OCI-LY7 (cell line): ENCODE results near the gene ACOXL. TPM values are rescaled to one million over a fixed set of nuclear protein-coding genes. Genes with fewer than 3 reads are reported as not detected.
A peak's percentile ranks its signal among the peaks of the same experiment; 100 is the strongest.

Experiments used
- BruUV-seq: library from RNA; stranded (reverse); fragments of 400-500 nt; replicated peaks from 2 replicates; lab custom pipeline; 2021; lab: Mats Ljungman, UMichigan
- CTCF ChIA-PET: fragments of 300-600 bp; sonication (Branson Sonifier 250); formaldehyde crosslinking; loops from one replicate; lab custom pipeline; 2022; ENCODE audit warnings: antibody characterized with exemption; ENCODE audit not compliant: unreplicated experiment; lab: Charles Lee
- POLR2A ChIA-PET: fragments of 300-600 bp; sonication (Branson Sonifier 250); formaldehyde crosslinking; loops from one replicate; lab custom pipeline; 2022; ENCODE audit warnings: antibody characterized with exemption; lab: Charles Lee
- DNase-seq: peaks from one replicate; pipeline ENCODE4 v3.0.0-alpha.2; 2015; ENCODE audit warnings: low spot score
- H2AFZ ChIP-seq: fragments of 200-600 bp; sonication (generic), shearing (Covaris generic); 2 replicates; pipeline ENCODE4 v1.6.1; 2014; ENCODE audit warnings: mild to moderate bottlenecking, antibody characterized with exemption, low read length, moderate library complexity
- H3K27ac ChIP-seq: fragments of 200-600 bp; sonication (generic); 2 replicates; pipeline ENCODE4 v1.5.1; 2014; ENCODE audit warnings: mixed run types, low read depth, mild to moderate bottlenecking, moderate library complexity, low read length, inconsistent platforms; ENCODE audit not compliant: poor library complexity, severe bottlenecking
- H3K36me3 ChIP-seq: fragments of 200-600 bp; sonication (generic); 2 replicates; pipeline ENCODE4 v1.6.1; 2014; ENCODE audit warnings: mild to moderate bottlenecking, antibody characterized with exemption, low read length, moderate library complexity, mixed read lengths; ENCODE audit not compliant: insufficient read depth
- H3K4me1 ChIP-seq: fragments of 200-600 bp; sonication (generic); 2 replicates; pipeline ENCODE4 v1.5.1; 2014; ENCODE audit warnings: mild to moderate bottlenecking, low read length; ENCODE audit not compliant: insufficient read depth, poor library complexity, severe bottlenecking
- H3K4me2 ChIP-seq: fragments of 200-600 bp; sonication (generic); 2 replicates; pipeline ENCODE4 v1.6.1; 2014; ENCODE audit warnings: mild to moderate bottlenecking, low read length
- H3K4me3 ChIP-seq: fragments of 200-600 bp; sonication (generic); 2 replicates; pipeline ENCODE4 v1.5.1; 2014; ENCODE audit warnings: mild to moderate bottlenecking, low read depth, low read length; ENCODE audit not compliant: poor library complexity, severe bottlenecking
- H3K79me2 ChIP-seq: fragments of 200-600 bp; sonication (generic); 2 replicates; pipeline ENCODE4 v1.6.1; 2016; ENCODE audit warnings: low read depth, mild to moderate bottlenecking, low read length, moderate library complexity, mixed read lengths; ENCODE audit not compliant: insufficient read depth
- H3K9me2 ChIP-seq: fragments of 200-600 bp; sonication (generic); 2 replicates; pipeline ENCODE4 v1.6.1; 2016; ENCODE audit warnings: mild to moderate bottlenecking, low read length, mixed read lengths; ENCODE audit not compliant: insufficient read depth
- H3K9me3 ChIP-seq: fragments of 200-600 bp; sonication (generic); 2 replicates; pipeline ENCODE4 v1.6.1; 2014; ENCODE audit warnings: mild to moderate bottlenecking, mixed run types, low read length, mixed read lengths
- H4K20me1 ChIP-seq: fragments of 200-600 bp; sonication (generic); 2 replicates; pipeline ENCODE4 v1.6.1; 2014; ENCODE audit warnings: mild to moderate bottlenecking, antibody characterized with exemption, low read length, moderate library complexity, mixed read lengths; ENCODE audit not compliant: insufficient read depth
- EZH2phosphoT487 ChIP-seq: fragments of 200-600 bp; sonication (generic); IDR thresholded peaks from 2 replicates; pipeline ENCODE4 v1.6.1; 2018; ENCODE audit warnings: low read depth, borderline replicate concordance, mild to moderate bottlenecking, mixed run types, antibody characterized with exemption, low read length, moderate library complexity, mixed read lengths
- intact Hi-C: fragments of 100-400 bp; cut with micrococcal nuclease; formaldehyde crosslinking; loops from one replicate; pipeline ENCODE4 v1.10.0; 2022; ENCODE audit not compliant: unreplicated experiment
- total RNA-seq, 2 experiments: library from RNA; depleted of rRNA in 1 of 2; stranded (reverse); fragments of >200 nt in 1 of 2; shearing (Covaris generic) in 1 of 2; gene quantifications; 2 replicates each; pipeline ENCODE4 v1.2.3, GENCODE V29; 2014 to 2022
- TF ChIP-seq, protein P1 (sequence below): fragments of 200-600 bp; sonication (generic); conservative IDR thresholded peaks from 2 replicates; pipeline ENCODE4 v1.5.1; 2014; ENCODE audit warnings: mild to moderate bottlenecking, antibody characterized with exemption, low read length, moderate library complexity, mixed read lengths

The ACOXL gene
- total RNA-seq, 2 experiments from 2014 or later, result 1.4 TPM; not detected in 1

DNA sequence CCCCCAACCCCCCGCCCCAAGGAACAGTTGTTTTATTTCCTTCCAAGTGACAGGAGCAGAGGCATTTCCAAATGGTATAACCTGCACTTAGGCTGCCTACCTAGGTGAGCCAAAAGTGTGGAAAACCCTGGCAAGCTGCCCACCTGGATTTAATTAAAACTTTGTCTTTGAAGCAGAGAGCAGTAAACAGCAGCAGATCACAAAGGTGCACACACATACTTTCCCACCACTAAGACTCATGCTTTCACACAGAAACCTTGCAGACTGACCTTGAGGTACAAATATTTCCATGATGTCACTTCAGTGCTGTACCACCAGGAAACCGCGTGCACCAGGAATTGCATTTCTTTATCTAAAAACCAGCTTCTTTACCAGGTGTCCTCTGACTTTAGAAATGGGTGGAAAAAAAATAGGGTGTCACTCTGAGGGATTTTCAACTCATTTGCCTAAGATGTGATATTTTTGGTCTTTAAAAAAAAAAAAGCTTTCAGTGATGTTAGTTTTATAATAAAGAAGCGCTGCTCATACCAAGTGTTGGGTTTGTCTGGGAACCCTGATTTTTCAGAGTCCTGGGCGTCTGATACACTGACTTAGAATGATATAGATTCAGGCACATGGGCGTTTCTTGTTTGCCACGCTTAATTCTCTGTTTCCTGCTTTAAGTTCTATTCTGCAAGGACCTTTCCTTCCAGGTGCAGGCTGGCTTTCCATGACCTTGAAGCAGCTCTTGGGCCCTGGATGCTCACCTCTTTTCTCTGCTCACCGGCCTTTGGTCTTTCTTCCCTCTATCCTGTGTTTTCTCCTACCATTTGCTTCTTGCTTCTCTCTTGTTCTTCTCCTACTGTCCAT lies 317.6 kb downstream of the ACOXL start:
- DNase-seq, result peak; percentile 84
- Histone ChIP-seq H3K36me3 (no peaks in the 10 kb centered on the region; the same call in 1 of the 2 replicates), H3K79me2 (peaks cover 5% of the 10 kb centered on the region; the same call in 1 of the 2 replicates), H3K27ac (peak overlapping the region; percentile 89), H3K4me3 (peak overlapping the region; percentile 60), H3K9me2 (no peaks in the 10 kb centered on the region), H3K9me3 (no peaks in the 10 kb centered on the region), H2AFZ (peak overlapping the region; percentile 71; the same call in 1 of the 2 replicates), H3K4me2 (peak overlapping the region; percentile 80), H3K4me1 (peaks cover 77% of the 10 kb centered on the region), H4K20me1 (no peaks in the 10 kb centered on the region)
- BruUV-seq, result no TSS peak
- TF ChIP-seq, protein P1, sequence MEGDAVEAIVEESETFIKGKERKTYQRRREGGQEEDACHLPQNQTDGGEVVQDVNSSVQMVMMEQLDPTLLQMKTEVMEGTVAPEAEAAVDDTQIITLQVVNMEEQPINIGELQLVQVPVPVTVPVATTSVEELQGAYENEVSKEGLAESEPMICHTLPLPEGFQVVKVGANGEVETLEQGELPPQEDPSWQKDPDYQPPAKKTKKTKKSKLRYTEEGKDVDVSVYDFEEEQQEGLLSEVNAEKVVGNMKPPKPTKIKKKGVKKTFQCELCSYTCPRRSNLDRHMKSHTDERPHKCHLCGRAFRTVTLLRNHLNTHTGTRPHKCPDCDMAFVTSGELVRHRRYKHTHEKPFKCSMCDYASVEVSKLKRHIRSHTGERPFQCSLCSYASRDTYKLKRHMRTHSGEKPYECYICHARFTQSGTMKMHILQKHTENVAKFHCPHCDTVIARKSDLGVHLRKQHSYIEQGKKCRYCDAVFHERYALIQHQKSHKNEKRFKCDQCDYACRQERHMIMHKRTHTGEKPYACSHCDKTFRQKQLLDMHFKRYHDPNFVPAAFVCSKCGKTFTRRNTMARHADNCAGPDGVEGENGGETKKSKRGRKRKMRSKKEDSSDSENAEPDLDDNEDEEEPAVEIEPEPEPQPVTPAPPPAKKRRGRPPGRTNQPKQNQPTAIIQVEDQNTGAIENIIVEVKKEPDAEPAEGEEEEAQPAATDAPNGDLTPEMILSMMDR, result no peak
- TF ChIP-seq EZH2phosphoT487, result no peak
- intact Hi-C loops, result loop anchor here (2.0 kb wide), 1 partner anchor 13 kb away; no protein-coding TSS in a partner anchor
- CTCF ChIA-PET, result no interaction called here
- POLR2A ChIA-PET, result interaction anchor here (0.6 to 3.1 kb wide), 6 partner anchors 9 to 1193 kb away, joined by 3 to 13 read pairs (median 8); no protein-coding TSS in a partner anchor

DNA sequence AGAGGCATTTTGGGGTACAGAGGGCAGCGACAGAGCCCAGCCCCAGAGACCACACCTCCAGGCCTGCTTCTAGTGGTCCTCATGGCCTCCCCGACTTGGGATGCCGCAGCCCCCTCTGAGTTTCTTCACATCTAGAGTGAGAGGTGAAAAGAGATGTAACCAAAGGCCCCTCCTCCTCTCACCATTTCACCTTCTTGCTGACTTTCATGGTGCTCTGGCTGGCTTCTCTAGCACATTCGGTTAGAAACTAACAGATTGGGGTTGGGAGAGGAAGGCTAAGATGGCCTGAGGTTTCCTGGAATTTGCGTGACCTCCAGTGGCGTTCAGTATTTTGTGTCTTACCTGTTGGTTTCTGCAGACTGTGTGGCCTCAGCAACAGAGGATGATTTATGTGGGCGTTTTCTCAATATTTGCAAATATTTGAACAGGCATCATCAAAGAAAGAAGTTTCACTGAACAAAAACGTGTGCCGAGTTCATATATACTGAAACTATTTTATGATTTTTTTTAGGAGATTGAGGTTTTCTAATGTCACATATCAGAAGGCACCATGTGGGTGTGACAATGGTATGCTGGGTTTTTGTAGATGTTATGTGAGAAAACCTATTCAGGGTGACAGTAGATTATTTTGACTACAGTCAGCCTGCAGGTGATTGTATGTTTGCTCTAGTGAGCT lies 318.5 kb downstream of the ACOXL start:
- H3K4me1 ChIP-seq, result peaks cover 83% of the 10 kb centered on the region
- no TSS peak for BruUV-seq
- H2AFZ ChIP-seq, result peak overlapping the region; percentile 71; the same call in 1 of the 2 replicates
- DNase-seq, result no peak
- H3K4me2 ChIP-seq, result peak overlapping the region; percentile 80
- no peaks in the 10 kb centered on the region for H4K20me1 ChIP-seq
- H3K4me3 ChIP-seq, result peak overlapping the region; percentile 60
- H3K9me3 ChIP-seq, result no peaks in the 10 kb centered on the region
- peak overlapping the region; percentile 89 for H3K27ac ChIP-seq
- peaks cover 5% of the 10 kb centered on the region; the same call in 1 of the 2 replicates for H3K79me2 ChIP-seq
- intact Hi-C loops, result loop anchor here (2.0 kb wide), 1 partner anchor 14 kb away; no protein-coding TSS in a partner anchor
- ChIA-PET CTCF (no interaction called here), POLR2A (interaction anchor here (1.8 to 3.1 kb wide), 4 partner anchors 8 to 14 kb away, joined by 6 to 13 read pairs (median 11); no protein-coding TSS in a partner anchor)
- no peak for TF ChIP-seq EZH2phosphoT487
- TF ChIP-seq, protein P1, result no peak
- H3K9me2 ChIP-seq, result no peaks in the 10 kb centered on the region
- no peaks in the 10 kb centered on the region; the same call in 1 of the 2 replicates for H3K36me3 ChIP-seq
